GM18867 (cell line): ENCODE data around the gene ANKRD61.
"Not testable (repeated sequence)": the region's sequence is repeated elsewhere in the genome, so short reads cannot be mapped to it uniquely, and the experiment has no call there.

Experiments used
- ATAC-seq: cut with Tn5 transposase; IDR thresholded peaks from one replicate; pipeline ENCODE4 v1.9.1; 2021; ENCODE audit warnings: mild to moderate bottlenecking, moderate library complexity; ENCODE audit not compliant: unreplicated experiment

Gene ANKRD61

DNA sequence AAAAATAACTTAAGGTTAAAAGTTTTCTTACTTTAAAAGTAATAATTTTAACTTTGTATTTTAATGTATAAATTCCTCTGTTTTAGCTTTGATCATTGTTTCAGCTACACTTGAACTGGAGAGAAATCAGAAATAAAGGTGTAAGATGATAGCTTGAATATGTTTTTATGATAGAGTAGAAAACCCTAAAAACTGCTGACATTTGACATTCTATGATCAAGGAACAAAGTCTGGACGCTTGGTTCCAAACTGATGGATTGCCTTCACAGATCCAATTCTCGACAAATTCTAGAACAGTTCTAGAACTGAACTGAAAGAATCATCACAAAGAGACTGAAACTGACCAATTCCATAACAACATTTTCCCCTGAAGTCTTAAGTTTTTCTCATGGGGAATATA, at the start of gene ANKRD61:
TSS of gene ANKRD61 (plus strand) at position 389 of the 400 bp plus-strand sequence. CDS start at position 389, 0 bp downstream.
- no peak for ATAC-seq

DNA sequence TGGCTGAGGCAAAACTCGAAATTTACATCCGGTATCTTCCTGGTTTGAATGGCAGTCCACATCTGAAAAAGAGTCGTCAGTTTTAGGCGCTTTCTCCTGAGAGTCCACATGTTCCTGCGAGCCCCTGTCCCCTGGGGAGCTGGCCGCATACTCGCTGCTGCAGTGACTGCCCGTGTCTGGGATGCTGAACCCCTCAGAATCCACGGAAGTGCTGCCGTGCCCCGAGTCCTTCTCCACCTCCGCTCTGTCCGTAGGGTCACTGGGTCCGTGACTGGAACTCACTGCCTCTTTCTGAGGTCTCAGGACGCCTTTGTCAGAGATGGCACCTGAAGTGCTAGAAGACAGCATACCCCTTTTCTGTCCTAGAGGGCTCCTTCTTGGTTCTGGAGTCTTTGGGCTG, 44.1 kb upstream of the ANKRD61 start:
- not testable (repeated sequence) for ATAC-seq

DNA sequence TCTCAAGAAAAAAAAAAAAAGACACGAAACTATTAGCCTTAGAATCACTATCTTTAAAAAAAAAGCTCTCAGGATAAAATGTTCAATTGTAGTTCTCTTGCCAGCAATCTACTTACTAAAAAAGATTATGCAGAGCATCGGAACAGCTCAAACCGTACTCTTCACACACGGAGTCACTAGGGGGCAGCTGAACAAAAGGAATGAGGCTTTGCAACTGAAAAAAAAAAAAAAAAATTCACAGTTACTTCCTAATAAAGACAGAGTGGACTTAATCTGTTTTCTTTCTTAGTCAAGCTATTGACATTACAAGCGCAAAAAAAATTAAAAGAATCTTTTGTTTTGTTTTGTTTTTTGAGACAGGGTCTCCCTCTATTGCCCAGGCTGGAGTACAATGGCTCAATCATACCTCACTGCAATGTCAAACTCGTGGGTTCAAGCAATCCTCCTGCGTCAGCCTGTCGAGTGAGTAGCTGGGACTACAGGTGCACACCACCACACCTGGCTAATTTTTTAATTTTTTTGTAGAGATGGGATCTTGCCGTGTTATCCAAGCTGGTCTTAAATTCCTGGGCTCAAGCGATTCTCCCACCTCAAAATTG, 33.9 kb upstream of the ANKRD61 start:
- no peak for ATAC-seq

DNA sequence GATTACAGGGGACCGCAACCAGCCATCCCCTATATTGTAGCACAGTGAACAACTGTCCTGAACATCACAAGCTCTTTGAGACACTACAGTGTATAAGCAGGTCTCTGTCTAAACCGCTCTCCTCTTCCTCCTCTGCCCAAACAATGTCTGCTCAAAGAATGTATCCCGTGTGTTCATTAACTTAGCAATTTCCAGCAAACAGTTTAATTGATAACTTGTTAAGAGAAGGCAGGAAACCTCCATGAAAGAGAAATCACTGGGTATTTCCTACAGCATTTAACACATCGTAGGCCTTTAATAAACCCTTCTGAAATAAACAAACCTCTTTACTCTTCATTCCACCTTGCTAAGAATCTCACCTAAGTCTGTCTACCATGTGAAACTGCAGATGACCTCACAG, 23.8 kb upstream of the ANKRD61 start:
- ATAC-seq, result no peak

DNA sequence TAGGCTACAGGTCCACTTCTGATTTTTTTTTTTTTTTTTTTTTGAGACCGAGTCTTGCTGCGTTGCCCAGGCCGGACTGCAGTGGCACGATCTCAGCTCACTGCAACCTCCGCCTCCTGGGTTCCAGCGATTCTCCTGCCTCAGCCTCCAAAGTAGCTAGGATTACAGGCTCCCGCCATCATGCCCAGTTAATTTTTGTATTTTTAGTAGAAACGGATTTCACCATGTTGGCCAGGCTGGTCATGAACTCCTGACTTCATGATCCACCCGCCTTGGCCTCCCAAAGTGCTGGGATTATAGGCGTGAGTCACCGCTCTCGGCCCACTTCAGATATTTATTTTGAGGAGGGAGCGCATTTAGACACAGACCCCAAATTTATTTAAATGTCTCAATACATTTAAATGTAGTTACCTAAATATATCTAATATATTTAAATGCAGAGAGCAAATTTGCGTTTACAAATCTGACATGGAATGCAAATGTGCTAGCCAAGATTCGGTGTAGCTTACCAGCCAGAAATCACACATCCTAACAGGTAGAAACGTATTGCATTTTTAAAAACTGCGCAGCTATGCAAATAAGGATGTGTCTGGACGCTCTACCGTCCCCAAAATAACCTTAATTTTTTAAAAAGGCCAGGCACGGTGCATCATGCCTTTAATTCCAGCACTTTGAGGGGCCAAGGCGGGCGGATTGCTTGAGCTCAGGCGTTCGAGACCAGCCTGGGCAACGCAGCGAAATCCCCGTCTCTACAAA, 23.2 kb upstream of the ANKRD61 start:
- ATAC-seq, result not testable (repeated sequence)

DNA sequence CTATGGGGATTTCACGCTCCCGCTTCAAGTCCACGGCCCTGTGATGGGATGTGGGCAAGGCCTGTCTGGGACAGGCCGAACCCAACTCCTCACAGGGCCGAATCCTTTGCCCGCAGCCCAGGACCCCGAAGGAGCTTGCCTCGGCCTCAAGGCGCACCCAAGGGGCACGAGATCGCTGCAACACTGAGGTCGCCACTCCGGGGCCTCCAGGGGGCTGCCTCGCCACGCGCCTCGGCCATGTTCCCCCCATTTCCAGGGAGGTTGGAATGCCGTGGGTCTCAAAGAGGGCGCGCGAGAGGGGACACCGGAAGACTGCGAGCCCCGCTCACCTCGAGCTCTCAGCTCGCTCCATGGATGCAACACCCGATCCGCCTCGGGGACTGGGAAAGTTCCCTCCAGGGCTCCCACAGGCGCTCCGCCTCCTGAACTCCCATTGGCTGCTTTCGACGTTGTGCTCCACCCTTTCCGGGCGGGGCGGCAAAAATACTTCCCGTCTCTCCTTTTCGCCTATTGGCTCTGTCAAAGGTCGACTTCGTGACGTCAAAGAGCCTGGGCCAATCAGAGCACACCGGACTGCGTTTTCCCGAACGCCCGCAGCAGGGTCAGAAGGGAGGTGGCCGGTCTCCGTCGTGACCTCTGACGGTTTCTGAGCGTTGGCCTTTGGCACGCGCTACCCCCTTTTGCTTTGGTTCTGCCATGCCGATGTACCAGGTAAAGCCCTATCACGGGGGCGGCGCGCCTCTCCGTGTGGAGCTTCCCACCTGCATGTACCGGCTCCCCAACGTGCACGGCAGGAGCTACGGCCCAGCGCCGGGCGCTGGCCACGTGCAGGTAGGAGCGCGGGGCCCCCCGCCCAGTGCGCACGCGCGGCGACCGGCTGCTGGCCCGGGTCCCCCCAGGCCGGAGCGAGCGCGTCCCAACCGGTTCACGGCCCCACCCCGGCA, 22.2 kb upstream of the ANKRD61 start, which contains the start of the genes AIMP2 and PMS2:
TSS of gene AIMP2 (plus strand) at position 605 of the 944 bp plus-strand sequence. CDS start at position 697, 92 bp downstream.
TSS of gene PMS2 (minus strand) at position 382 of the 944 bp plus-strand sequence. CDS start at position 352, 30 bp downstream.
- peak; percentile 90 for ATAC-seq

DNA sequence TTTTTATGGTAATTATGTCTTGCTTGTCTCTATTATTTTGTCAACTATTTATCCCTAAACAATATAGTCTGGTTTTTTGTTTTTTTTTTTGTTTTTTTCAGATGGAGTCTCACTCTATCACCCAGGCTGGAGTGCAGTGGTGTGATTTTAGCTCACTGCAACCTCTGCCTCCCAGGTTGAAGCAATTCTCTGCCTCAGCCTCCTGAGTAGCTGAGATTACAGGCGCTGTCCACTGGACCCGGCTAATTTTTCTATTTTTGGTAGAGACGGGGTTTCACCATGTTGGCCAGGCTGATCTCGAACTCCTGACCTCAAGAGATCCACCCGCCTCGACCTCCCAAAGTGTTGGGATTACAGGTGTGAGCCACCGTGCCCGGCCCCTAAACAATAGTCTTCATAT, 20.8 kb upstream of the ANKRD61 start:
- ATAC-seq, result not testable (repeated sequence)

DNA sequence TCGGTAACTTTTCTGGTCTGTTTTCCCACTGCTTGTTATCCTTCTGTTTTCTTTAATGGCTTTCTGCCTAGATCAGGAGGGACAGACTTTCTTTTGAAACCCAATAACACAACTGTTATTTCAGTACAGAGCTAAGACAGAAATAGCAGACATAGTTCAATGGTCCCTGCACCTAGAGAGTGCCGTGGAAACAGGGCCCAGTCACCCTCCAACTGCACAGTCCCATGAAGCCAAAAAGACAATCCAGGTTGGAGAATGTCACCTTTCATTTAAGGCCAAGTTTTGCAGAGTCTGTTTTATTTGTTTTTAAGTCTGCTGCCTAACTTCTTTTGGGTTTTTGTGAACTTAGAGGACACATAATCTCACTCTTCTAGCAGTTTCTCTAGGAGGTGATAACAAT, 19.6 kb upstream of the ANKRD61 start:
- no peak for ATAC-seq

DNA sequence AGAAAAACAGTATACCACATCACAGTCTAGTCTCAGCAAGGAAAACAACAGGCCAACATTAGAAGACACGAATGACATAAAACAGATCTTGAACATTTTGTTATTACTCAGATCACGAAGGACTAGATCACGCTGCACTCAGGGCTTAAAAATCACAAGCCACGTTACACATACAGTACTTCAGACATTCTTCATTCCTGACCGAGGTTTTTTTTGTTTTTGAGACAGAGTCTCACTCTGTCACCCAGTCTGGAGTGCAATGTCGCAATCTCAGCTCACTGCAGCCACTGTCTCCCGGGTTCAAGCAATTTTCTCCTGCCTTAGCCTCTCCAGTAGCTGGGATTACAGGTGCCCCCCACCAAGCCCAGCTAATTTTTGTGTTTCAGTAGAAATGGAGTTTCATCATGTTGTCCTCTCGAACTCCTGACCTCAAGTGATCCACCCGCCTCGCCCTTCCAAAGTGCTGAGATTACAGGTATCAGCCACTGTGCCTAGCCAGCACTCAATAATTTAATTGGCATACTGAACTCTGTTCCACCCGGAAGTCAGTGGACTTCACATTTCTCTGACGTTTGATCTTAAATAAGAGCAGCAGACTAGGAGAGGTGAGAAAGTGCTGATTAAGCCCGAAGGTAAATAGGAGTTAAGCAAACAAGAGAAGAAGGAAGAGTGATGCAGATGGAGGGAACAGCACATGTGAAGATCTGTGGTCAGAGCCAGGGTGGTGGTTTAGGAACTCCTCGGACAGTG, 18.6 kb upstream of the ANKRD61 start:
- ATAC-seq, result no peak

DNA sequence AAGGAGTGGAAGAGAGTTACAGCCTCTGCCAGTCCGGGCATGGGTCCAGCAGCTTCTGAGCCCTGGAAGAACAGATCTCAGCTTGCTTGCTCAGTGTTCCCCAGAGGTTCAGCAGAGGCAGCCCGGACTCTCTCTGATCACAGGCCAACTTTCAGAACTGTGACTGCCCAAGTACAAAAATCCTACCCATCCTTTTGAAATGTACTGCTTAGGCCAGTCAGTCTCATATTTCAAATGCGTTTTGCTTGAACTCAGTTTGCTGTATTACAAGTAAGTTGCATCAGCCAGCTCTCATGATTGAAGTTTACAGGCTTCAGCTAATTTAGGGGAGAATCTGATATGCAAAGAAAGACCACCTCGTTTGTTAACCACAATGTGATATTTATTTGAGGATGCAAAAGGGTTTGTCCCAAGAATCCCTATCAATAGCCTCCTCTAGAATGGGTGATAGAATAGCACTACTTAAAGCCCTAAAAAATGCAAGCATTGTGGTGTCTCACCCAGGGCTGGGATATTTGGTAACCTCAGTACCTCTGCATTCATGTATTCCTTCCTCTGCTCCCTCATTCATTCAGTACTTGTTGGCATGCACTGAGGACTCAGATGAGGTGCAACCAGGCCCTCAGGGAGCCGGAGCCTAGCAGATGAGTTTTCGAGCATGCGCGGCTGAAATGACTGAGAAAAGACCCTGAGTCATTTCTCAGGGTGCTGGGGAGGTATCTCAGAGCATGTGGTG, 15.1 kb upstream of the ANKRD61 start:
- ATAC-seq, result no peak

DNA sequence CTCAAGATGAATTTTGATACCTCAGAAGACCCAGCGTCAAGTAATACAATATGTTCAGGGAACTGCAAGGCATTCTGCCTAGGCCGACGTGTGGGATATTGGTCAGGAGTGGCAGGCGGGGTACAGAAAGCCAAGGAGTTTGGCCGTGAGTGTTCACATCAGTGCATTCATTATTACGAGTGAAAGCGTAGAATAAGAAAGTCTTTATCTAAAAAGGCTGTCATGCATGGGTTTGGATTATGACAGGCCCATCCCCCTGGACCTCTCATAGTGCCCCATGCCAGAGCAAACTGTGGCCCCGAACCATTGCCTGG, 14.6 kb upstream of the ANKRD61 start:
- no peak for ATAC-seq

DNA sequence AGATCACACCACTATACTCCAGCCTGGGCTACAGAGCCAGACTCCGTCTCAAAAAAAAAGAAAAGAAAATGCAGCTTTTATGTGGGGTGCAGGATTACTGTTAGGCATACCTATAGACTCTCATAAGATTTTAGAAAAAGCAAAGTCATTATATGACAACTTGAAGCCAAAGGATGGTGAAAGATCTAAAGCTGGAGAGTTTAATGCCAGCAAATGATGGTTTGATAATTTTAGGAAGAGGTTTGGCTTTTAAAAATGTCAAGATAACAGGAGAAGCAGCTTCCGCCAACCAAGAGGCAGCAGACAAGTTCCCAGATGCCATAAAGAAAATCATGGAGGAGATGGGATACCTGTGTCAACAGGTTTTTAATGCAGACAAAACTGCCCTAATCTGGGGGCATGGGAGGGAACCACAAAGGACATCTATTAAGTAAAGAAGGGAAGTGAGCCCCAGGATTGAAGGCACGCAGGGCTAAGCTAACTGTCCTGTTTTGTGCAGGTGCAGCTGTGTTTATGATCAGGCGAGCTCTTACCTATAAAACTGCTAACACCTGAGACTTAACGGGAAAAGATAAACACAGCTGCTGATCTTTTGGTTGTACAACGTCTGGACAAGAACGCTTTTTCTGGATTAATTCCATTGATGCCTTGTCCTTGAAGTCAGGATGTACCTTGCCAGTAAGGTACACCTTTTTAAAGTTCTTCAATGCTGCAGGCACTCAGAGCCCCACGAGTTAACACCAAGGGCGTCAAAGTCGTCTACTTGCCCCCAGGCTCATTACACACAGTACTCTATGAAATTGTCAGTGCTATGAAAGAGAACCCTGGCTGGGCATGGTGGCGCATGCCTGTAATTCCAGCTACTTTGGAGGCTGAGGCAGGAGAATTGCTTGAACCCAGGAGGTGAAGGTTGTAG, 10.5 kb upstream of the ANKRD61 start:
- no peak for ATAC-seq

DNA sequence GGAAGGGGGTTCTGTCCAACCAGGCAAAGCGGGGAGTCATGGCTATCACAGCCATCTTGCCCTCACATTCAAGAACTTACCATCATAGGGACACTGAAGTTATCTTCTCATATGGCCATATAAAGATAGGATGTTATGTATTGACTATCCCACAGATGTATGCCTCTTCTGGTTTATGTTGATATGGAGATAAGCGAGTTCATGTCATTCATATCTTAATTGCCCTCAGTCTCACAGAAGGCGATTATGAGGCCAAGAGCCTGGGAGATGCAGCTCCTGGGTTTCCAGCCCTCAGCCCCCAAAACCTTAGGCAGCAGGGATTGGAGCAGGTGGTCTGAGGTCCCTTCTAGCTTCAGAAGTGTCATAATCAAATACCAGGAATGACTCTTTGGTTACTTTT, 8.5 kb upstream of the ANKRD61 start:
- no peak for ATAC-seq

DNA sequence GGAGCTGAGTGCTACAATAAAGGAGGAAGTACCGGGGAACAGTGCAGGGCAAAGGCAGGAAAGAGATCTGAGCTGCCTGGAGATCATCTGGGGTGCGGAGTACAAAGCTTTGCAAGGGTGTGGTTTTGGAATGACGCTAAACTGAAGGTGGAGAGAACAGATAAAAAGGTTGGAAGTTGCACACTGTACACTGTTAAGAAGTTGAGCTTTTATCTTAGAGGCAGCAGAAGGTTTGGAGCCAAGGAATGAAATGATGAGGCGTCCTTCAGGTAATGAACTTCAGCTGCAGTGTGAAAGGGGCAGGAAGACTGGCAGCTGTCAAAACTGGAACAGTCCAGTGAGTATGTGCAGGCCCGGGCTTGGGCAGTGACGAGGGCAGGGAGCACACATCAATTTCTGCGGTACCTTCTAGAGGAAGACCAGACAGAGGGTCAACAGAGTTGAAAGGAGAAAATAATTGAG, 7.2 kb upstream of the ANKRD61 start:
- no peak for ATAC-seq

DNA sequence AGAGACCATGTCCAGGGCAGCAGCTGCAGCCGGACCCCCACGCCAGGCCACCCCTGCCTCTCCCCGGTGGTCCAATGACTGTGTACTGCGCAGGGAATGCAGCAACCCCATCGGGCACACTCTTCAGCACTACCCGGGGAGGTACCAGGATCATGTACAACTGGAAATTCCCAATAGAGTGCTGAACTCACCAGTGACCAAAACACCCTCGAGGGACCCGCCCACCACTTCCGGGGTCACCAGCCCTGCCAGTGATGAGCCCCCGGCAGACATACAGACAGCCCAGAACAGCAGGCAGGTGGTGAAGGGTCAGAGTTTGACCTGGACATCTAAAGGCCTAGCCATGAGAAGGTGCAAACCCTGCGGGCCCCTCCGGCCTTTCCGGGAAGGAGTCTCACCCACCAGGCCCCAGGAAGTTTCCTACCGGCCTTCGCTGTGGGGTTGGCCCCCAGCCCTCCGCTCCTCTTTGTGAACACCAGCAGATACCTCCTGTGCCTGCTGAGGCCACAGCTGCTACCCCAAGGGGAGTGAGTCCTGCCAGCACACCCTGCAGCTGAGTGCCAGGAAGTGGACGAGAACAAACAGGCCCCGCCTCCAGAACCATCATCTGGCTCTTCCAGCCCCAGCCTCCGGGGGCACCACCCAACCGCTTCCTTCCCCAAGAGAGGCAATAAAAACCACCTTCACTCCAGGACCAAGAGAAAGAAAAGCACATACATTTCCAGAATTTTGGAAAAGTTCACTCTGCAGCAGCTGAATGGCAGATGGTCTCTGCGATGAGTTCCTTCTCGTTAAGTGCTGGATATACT, 5.0 kb upstream of the ANKRD61 start:
- ATAC-seq, result peak; percentile 85

DNA sequence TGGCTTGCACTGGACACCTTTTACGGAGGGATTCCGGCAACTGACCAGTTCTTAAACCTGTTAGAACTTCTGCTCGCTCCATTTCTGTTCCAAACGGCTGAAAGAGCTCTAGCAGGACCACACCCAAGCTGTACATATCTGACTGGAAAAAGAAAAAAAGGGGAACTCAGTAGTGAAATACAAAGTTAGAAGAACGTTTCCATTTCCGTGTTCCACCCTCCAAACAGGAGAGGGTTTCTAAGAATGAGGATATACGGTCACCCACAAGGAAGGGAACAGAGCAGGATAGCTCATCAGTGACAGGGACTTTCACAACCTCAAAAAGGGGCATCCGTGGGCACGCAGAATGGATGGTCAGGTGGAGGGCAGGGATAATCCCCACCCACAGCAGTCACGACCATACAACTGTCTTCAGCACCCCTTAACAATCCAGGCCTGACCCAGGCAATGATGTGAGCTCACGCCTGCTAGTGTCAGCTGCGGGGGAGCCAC, 4.3 kb upstream of the ANKRD61 start:
- ATAC-seq, result no peak

DNA sequence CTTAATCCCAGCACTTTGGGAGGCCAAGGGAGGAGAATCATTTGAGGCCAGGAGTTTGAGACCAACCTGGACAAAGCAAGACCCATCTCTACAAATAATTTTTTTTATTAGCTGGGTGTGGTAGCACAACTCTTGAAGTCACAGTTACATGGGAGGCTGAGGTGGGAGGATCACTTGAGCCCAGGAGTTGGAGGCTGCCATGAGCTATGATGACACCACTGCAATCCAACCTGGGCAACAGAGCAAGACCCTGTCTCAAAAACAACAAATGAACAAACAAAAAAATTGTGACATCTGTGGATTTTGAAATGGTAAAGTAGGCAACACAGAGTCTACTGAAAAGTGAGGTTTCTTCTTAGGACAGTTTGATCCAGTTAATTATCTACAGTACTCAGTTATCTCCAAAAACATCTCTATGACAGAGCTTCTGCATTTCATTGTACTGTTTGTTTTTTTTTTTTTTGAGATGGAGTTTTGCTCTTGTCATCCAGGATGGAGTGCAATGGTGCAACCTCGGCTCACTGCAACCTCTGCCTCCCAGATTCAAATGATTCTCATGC, 3.3 kb upstream of the ANKRD61 start:
- ATAC-seq, result no peak

DNA sequence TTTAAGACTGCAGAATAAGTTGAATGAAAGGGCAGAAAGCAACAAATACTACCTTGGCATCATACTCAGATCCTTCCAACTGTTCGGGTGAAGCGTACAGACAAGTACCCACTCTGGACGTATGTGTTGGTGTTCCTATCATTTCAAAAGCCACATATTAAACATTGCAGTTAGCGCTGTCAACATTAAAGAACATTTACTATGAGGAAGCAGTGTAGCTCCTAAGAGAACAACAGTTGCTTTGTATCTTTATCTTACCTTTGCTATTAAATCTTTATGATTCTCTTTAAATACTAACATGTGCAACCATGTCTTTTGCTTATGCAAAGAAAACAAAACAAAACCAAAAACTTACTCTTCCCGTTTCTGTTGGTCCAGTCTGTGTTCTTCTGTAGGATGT, 2.6 kb upstream of the ANKRD61 start:
- no peak for ATAC-seq
